ENCODE results near the gene NET1. TPM values are rescaled to one million over a fixed set of nuclear protein-coding genes. Genes with fewer than 3 reads are reported as not detected.

Gene NET1
- total RNA-seq, 2 donors from 2014 or later: 22.2 to 37.5 TPM

GRCh38 chr10:5488272-5489161, 76.2 kb downstream of the NET1 start:
- Mint-ChIP-seq H3K9me3 (peaks cover 1 to 5% of the 10 kb centered on the region in 2 donors), H3K27ac (no peak overlapping the region), H3K4me1 (ENCODE audit: low read depth) (peaks cover 10% of the 10 kb centered on the region), H3K4me3 (no peak overlapping the region), H3K36me3 (ENCODE audit: insufficient read depth in 2 of 2) (peaks cover 1 to 9% of the 10 kb centered on the region in 2 donors), H3K27me3 (ENCODE audit: low read depth) (no peaks in the 10 kb centered on the region)
- no peak for DNase-seq
- no peak for ATAC-seq (replicated peaks in 1 of 2)

GRCh38 chr10:5490032-5490431, 77.7 kb downstream of the NET1 start:
- no peaks in the 10 kb centered on the region for H3K27me3 Mint-ChIP-seq (ENCODE audit: low read depth)
- DNase-seq: no peak
- peaks cover 1 to 5% of the 10 kb centered on the region in 2 donors for H3K9me3 Mint-ChIP-seq
- H3K27ac Mint-ChIP-seq: no peak overlapping the region
- H3K4me1 Mint-ChIP-seq (ENCODE audit: low read depth): peaks cover 10% of the 10 kb centered on the region
- no peak overlapping the region for H3K4me3 Mint-ChIP-seq
- H3K36me3 Mint-ChIP-seq (ENCODE audit: insufficient read depth in 2 of 2): peaks cover 1 to 9% of the 10 kb centered on the region in 2 donors
- ATAC-seq (replicated peaks in 1 of 2): no peak

- no peak overlapping the region for H3K4me3 Mint-ChIP-seq
- H3K36me3 Mint-ChIP-seq (ENCODE audit: insufficient read depth in 2 of 2): peaks cover 1 to 9% of the 10 kb centered on the region in 2 donors
- peaks cover 1 to 5% of the 10 kb centered on the region in 2 donors for H3K9me3 Mint-ChIP-seq
- DNase-seq (no peak), ATAC-seq (replicated peaks in 1 of 2) (no peak)
- no peaks in the 10 kb centered on the region for H3K27me3 Mint-ChIP-seq (ENCODE audit: low read depth)
- peaks cover 10% of the 10 kb centered on the region for H3K4me1 Mint-ChIP-seq (ENCODE audit: low read depth)
- no peak overlapping the region for H3K27ac Mint-ChIP-seq
Observed at GRCh38 chr10:5490698-5491464, 78.5 kb downstream of the NET1 start.

GRCh38 chr10:5491477-5491876, 79.1 kb downstream of the NET1 start:
- H3K4me1 Mint-ChIP-seq (ENCODE audit: low read depth): peaks cover 10% of the 10 kb centered on the region
- no peak overlapping the region for H3K27ac Mint-ChIP-seq
- no peaks in the 10 kb centered on the region for H3K27me3 Mint-ChIP-seq (ENCODE audit: low read depth)
- H3K9me3 Mint-ChIP-seq: peaks cover 1 to 5% of the 10 kb centered on the region in 2 donors
- ATAC-seq (replicated peaks in 1 of 2) (no peak), DNase-seq (no peak)
- peaks cover 1 to 9% of the 10 kb centered on the region in 2 donors for H3K36me3 Mint-ChIP-seq (ENCODE audit: insufficient read depth in 2 of 2)
- H3K4me3 Mint-ChIP-seq: no peak overlapping the region

- peaks cover 1 to 9% of the 10 kb centered on the region in 2 donors for H3K36me3 Mint-ChIP-seq (ENCODE audit: insufficient read depth in 2 of 2)
- H3K4me1 Mint-ChIP-seq (ENCODE audit: low read depth): peaks cover 10% of the 10 kb centered on the region
- ATAC-seq (replicated peaks in 1 of 2): no peak
- peaks cover 1 to 5% of the 10 kb centered on the region in 2 donors for H3K9me3 Mint-ChIP-seq
- no peaks in the 10 kb centered on the region for H3K27me3 Mint-ChIP-seq (ENCODE audit: low read depth)
- H3K4me3 Mint-ChIP-seq: no peak overlapping the region
- no peak for DNase-seq
- no peak overlapping the region for H3K27ac Mint-ChIP-seq
Observed at GRCh38 chr10:5492322-5492855, 80.0 kb downstream of the NET1 start.

GRCh38 chr10:5492929-5493576, 80.7 kb downstream of the NET1 start:
- Mint-ChIP-seq H3K4me1 (ENCODE audit: low read depth) (peaks cover 10% of the 10 kb centered on the region), H3K27ac (no peak overlapping the region), H3K36me3 (ENCODE audit: insufficient read depth in 2 of 2) (peaks cover 1 to 9% of the 10 kb centered on the region in 2 donors), H3K4me3 (no peak overlapping the region), H3K9me3 (peaks cover 1 to 5% of the 10 kb centered on the region in 2 donors), H3K27me3 (ENCODE audit: low read depth) (no peaks in the 10 kb centered on the region)
- no peak for DNase-seq
- no peak for ATAC-seq (replicated peaks in 1 of 2)

GRCh38 chr10:5493691-5494090, 81.3 kb downstream of the NET1 start:
- Mint-ChIP-seq H3K4me1 (ENCODE audit: low read depth) (peaks cover 10% of the 10 kb centered on the region), H3K27me3 (ENCODE audit: low read depth) (no peaks in the 10 kb centered on the region), H3K36me3 (ENCODE audit: insufficient read depth in 2 of 2) (peaks cover 1 to 8% of the 10 kb centered on the region in 2 donors), H3K4me3 (no peak overlapping the region), H3K27ac (no peak overlapping the region), H3K9me3 (peaks cover 1 to 5% of the 10 kb centered on the region in 2 donors)
- DNase-seq (no peak), ATAC-seq (replicated peaks in 1 of 2) (no peak)

- Mint-ChIP-seq H3K4me1 (ENCODE audit: low read depth) (peaks cover 8% of the 10 kb centered on the region), H3K9me3 (peaks cover 1 to 5% of the 10 kb centered on the region in 2 donors), H3K27ac (no peak overlapping the region), H3K36me3 (ENCODE audit: insufficient read depth in 2 of 2) (peaks cover 1 to 8% of the 10 kb centered on the region in 2 donors), H3K27me3 (ENCODE audit: low read depth) (no peaks in the 10 kb centered on the region), H3K4me3 (no peak overlapping the region)
- ATAC-seq (replicated peaks in 1 of 2): no peak
- DNase-seq: no peak
Observed at GRCh38 chr10:5494611-5495010, 82.3 kb downstream of the NET1 start.

- no peaks in the 10 kb centered on the region for H3K4me1 Mint-ChIP-seq (ENCODE audit: low read depth)
- no peak overlapping the region for H3K4me3 Mint-ChIP-seq
- H3K27ac Mint-ChIP-seq: no peak overlapping the region
- H3K27me3 Mint-ChIP-seq (ENCODE audit: low read depth): peaks cover 7% of the 10 kb centered on the region
- peaks cover 1 to 5% of the 10 kb centered on the region in 2 donors for H3K36me3 Mint-ChIP-seq (ENCODE audit: insufficient read depth in 2 of 2)
- peaks cover 1 to 5% of the 10 kb centered on the region in 2 donors for H3K9me3 Mint-ChIP-seq
- DNase-seq: no peak
- ATAC-seq (replicated peaks in 1 of 2): no peak
Observed at GRCh38 chr10:5496261-5497250, 84.2 kb downstream of the NET1 start.

GRCh38 chr10:5497289-5497688, 84.9 kb downstream of the NET1 start:
- no peak for ATAC-seq (replicated peaks in 1 of 2)
- Mint-ChIP-seq H3K9me3 (peaks cover 1 to 2% of the 10 kb centered on the region in 2 donors), H3K36me3 (ENCODE audit: insufficient read depth in 2 of 2) (peaks cover 1 to 4% of the 10 kb centered on the region in 2 donors), H3K4me3 (no peak overlapping the region), H3K27ac (no peak overlapping the region), H3K27me3 (ENCODE audit: low read depth) (peaks cover 7% of the 10 kb centered on the region), H3K4me1 (ENCODE audit: low read depth) (no peaks in the 10 kb centered on the region)
- DNase-seq: no peak

- H3K4me1 Mint-ChIP-seq (ENCODE audit: low read depth): no peaks in the 10 kb centered on the region
- H3K4me3 Mint-ChIP-seq: no peak overlapping the region
- no peak overlapping the region for H3K27ac Mint-ChIP-seq
- no peaks in the 10 kb centered on the region for H3K36me3 Mint-ChIP-seq (ENCODE audit: insufficient read depth in 2 of 2)
- DNase-seq (no peak), ATAC-seq (replicated peaks in 1 of 2) (no peak)
- no peaks in the 10 kb centered on the region for H3K9me3 Mint-ChIP-seq
- peaks cover 13% of the 10 kb centered on the region for H3K27me3 Mint-ChIP-seq (ENCODE audit: low read depth)
Observed at GRCh38 chr10:5497948-5498730, 85.8 kb downstream of the NET1 start.

Data from activated T-cell treated with anti-CD3 and anti-CD28 coated beads, Interleukin-2, amount 50 U/mL, for 72 hours (primary cell).